ENCODE measurements around the gene DAAM1. TPM values are rescaled to one million over a fixed set of nuclear protein-coding genes. Genes with fewer than 3 reads are reported as not detected.

DAAM1 gene
- total RNA-seq, 2 donors from 2014 or later, result 94.0 to 99.4 TPM

DNA sequence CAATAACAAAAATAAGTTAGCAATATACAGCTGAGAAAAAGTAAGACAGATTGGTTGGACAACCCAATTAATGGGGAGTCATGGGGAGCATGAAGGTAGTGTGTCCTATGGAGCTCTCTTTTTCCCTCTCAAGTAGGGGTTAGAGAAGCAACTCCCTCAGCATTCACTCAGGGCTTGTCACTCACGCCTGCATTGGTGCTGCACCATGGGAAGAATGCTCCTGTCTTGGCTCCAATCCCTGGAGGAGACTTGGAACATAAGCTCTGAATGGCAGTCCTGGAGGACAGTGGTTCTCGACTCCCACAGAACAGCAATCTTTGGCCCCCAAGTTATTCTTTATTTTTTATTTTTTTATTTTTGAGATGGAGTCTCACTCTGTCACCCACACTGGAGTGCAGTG is 113.8 kb downstream of the DAAM1 start:
- no peaks in the 10 kb centered on the region for H3K36me3 Mint-ChIP-seq (ENCODE audit: low read depth)
- Histone ChIP-seq H3K9me3 (ENCODE audit: control insufficient read depth, low read length) (no peaks in the 10 kb centered on the region), H3K4me3 (ENCODE audit: low read length) (no peak overlapping the region), H3K9ac (ENCODE audit: extremely low read depth, low read length, poor library complexity, severe bottlenecking) (no peak overlapping the region), H3K36me3 (ENCODE audit: control insufficient read depth, insufficient read depth, low read length) (no peaks in the 10 kb centered on the region), H3K4me1 (ENCODE audit: control insufficient read depth, insufficient read depth, low read length) (peaks cover 4% of the 10 kb centered on the region), H3K27me3 (ENCODE audit: control insufficient read depth, insufficient read depth, low read length, poor library complexity, severe bottlenecking) (no peaks in the 10 kb centered on the region), H3K27ac (ENCODE audit: low read depth, low read length) (no peak overlapping the region)
- no peak for DNase-seq
- no peaks in the 10 kb centered on the region for H3K27me3 Mint-ChIP-seq (ENCODE audit: insufficient read depth)
- H3K27ac Mint-ChIP-seq, result no peak overlapping the region
- 93% methylated on average over 2 of the region's 2 CpGs; no CpG with 5 or more reads in 1 of the 2 experiments for WGBS, 2 experiments (ENCODE audit: insufficient coverage in 1 of 2, insufficient read length in 1 of 2)
- H3K4me1 Mint-ChIP-seq, result peaks cover 17% of the 10 kb centered on the region
- no peak overlapping the region for H3K4me3 Mint-ChIP-seq
- TF ChIP-seq, protein P1, sequence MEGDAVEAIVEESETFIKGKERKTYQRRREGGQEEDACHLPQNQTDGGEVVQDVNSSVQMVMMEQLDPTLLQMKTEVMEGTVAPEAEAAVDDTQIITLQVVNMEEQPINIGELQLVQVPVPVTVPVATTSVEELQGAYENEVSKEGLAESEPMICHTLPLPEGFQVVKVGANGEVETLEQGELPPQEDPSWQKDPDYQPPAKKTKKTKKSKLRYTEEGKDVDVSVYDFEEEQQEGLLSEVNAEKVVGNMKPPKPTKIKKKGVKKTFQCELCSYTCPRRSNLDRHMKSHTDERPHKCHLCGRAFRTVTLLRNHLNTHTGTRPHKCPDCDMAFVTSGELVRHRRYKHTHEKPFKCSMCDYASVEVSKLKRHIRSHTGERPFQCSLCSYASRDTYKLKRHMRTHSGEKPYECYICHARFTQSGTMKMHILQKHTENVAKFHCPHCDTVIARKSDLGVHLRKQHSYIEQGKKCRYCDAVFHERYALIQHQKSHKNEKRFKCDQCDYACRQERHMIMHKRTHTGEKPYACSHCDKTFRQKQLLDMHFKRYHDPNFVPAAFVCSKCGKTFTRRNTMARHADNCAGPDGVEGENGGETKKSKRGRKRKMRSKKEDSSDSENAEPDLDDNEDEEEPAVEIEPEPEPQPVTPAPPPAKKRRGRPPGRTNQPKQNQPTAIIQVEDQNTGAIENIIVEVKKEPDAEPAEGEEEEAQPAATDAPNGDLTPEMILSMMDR (conservative IDR thresholded peaks at IDR 0.05), result no peak
- no peaks in the 10 kb centered on the region for H3K9me3 Mint-ChIP-seq

DNA sequence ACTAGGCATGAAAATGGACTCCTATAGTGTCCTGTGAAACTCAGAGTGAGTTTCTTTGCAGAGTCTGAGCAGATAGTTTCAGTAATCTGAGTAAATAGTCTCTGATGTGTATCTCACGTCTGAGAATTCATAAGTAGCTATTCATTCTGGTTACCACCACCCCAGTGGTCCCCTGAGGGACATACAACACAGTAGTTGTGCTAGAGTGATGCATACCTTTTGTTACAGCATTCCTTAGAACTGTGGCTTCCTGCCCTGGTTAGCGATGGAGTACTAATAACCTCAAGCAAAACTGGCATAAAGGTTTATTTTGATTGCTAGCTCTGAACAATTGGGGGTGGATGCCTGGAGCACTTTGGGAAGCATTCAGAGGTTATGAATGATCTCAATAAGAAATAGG is 114.7 kb downstream of the DAAM1 start:
- H3K27me3 ChIP-seq (ENCODE audit: control insufficient read depth, insufficient read depth, low read length, poor library complexity, severe bottlenecking), result no peaks in the 10 kb centered on the region
- TF ChIP-seq, protein P1 (conservative IDR thresholded peaks at IDR 0.05), result no peak
- H3K27ac ChIP-seq (ENCODE audit: low read depth, low read length), result no peak overlapping the region
- Mint-ChIP-seq H3K4me3 (no peak overlapping the region), H3K27me3 (ENCODE audit: insufficient read depth) (no peaks in the 10 kb centered on the region), H3K9me3 (no peaks in the 10 kb centered on the region), H3K4me1 (peaks cover 17% of the 10 kb centered on the region), H3K36me3 (ENCODE audit: low read depth) (no peaks in the 10 kb centered on the region), H3K27ac (no peak overlapping the region)
- peaks cover 1% of the 10 kb centered on the region for H3K36me3 ChIP-seq (ENCODE audit: control insufficient read depth, insufficient read depth, low read length)
- no peak for DNase-seq
- no peak overlapping the region for H3K4me3 ChIP-seq (ENCODE audit: low read length)
- 78 to 100% methylated on average over 1 to 2 of the region's 2 CpGs for WGBS, 2 experiments (ENCODE audit: insufficient coverage in 1 of 2, insufficient read length in 1 of 2)
- H3K4me1 ChIP-seq (ENCODE audit: control insufficient read depth, insufficient read depth, low read length), result peaks cover 4% of the 10 kb centered on the region
- H3K9me3 ChIP-seq (ENCODE audit: control insufficient read depth, low read length), result no peaks in the 10 kb centered on the region
- H3K9ac ChIP-seq (ENCODE audit: extremely low read depth, low read length, poor library complexity, severe bottlenecking), result no peak overlapping the region

DNA sequence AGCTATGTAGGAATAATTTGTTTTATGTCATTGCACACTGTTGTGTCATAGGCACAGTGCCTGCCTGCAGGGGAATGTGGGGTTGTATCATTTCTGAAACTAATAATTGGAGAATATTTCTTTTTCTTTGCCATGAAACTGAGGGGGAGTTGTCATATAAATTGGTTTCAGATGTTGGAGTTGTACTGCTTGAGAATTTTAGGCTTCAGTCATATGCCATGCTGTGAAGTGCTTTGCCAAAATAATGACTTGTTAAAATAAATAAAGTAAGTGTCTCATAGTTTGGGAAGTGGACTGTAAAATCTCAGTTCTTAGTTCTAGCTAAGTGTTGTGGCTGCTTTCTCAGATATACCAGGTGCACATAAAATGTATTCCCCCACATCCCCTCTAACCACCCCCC is 116.8 kb downstream of the DAAM1 start:
- Histone ChIP-seq H3K27me3 (ENCODE audit: control insufficient read depth, insufficient read depth, low read length, poor library complexity, severe bottlenecking) (no peaks in the 10 kb centered on the region), H3K27ac (ENCODE audit: low read depth, low read length) (no peak overlapping the region), H3K4me1 (ENCODE audit: control insufficient read depth, insufficient read depth, low read length) (peaks cover 4% of the 10 kb centered on the region), H3K4me3 (ENCODE audit: low read length) (no peak overlapping the region), H3K9me3 (ENCODE audit: control insufficient read depth, low read length) (no peaks in the 10 kb centered on the region), H3K9ac (ENCODE audit: extremely low read depth, low read length, poor library complexity, severe bottlenecking) (no peak overlapping the region), H3K36me3 (ENCODE audit: control insufficient read depth, insufficient read depth, low read length) (peaks cover 15% of the 10 kb centered on the region)
- no peak for DNase-seq
- Mint-ChIP-seq H3K36me3 (ENCODE audit: low read depth) (peaks cover 2% of the 10 kb centered on the region), H3K4me1 (peaks cover 17% of the 10 kb centered on the region), H3K27me3 (ENCODE audit: insufficient read depth) (no peaks in the 10 kb centered on the region), H3K27ac (no peak overlapping the region), H3K9me3 (no peaks in the 10 kb centered on the region), H3K4me3 (no peak overlapping the region)
- TF ChIP-seq, protein P1 (conservative IDR thresholded peaks at IDR 0.05), result no peak

All from endodermal cell (in vitro differentiated cells).